Endothelial cell of umbilical vein (primary cell): Measurements from ENCODE around the gene ZNF77. TPM values are rescaled to one million over a fixed set of nuclear protein-coding genes. Genes with fewer than 3 reads are reported as not detected.
"Not testable (repeated sequence)": the region's sequence is repeated elsewhere in the genome, so short reads cannot be mapped to it uniquely, and the experiment has no call there.

ENCODE experiments used
- BruUV-seq: library from RNA; stranded (reverse); fragments of 400-500 nt; replicated peaks from 2 replicates; lab custom pipeline; 2021; lab: Mats Ljungman, UMichigan
- CTCF ChIA-PET: fragments of 300-600, 350-600 bp; sonication (Branson Sonifier 250); formaldehyde crosslinking; loops from one replicate; lab custom pipeline; 2021; ENCODE audit warnings: antibody characterized with exemption, inconsistent platforms; lab: Charles Lee
- POLR2A ChIA-PET: fragments of 300-600, 350-600 bp; sonication (Branson Sonifier 250); formaldehyde crosslinking; loops from one replicate; lab custom pipeline; 2021; ENCODE audit warnings: antibody characterized with exemption, inconsistent platforms; lab: Charles Lee
- DNase-seq: peaks from one replicate; pipeline ENCODE4 v3.0.0-alpha.2; 2011; ENCODE audit warnings: low read depth, low spot score
- FAIRE-seq: peaks from 2 replicates; lab custom pipeline; 2011; peaks lifted over from hg19 to GRCh38; lab: Jason Lieb, UNC
- H2AFZ ChIP-seq: 2 replicates; pipeline ENCODE4 v1.6.0; 2012; ENCODE audit warnings: low read depth, low read length, control low read depth, inconsistent platforms
- H3K27ac ChIP-seq: 2 replicates; pipeline ENCODE4 v1.5.1; 2011; ENCODE audit warnings: low read depth, mild to moderate bottlenecking, control low read depth, low read length, moderate library complexity; ENCODE audit not compliant: insufficient read depth
- H3K27me3 ChIP-seq, 2 experiments: 2 replicates each; pipeline versions ENCODE4 v1.6.0 to v1.6.1; 2011; ENCODE audit warnings: low read length in 2 of 2, mixed read lengths in 1 of 2; ENCODE audit not compliant: control insufficient read depth in 2 of 2, insufficient read depth in 2 of 2
- H3K36me3 ChIP-seq, 2 experiments: 2 replicates in 1 of 2; 3 replicates in 1 of 2; pipeline ENCODE4 v1.5.1; 2011; ENCODE audit warnings: low read length in 2 of 2, mild to moderate bottlenecking in 1 of 2, moderate library complexity in 1 of 2; ENCODE audit not compliant: control insufficient read depth in 2 of 2, insufficient read depth in 2 of 2; ENCODE audit errors: extremely low read depth in 1 of 2
- H3K4me1 ChIP-seq: 3 replicates; pipeline ENCODE4 v1.5.1; 2011; ENCODE audit warnings: mild to moderate bottlenecking, low read length; ENCODE audit not compliant: control insufficient read depth, insufficient read depth; ENCODE audit errors: extremely low read depth
- H3K4me2 ChIP-seq: 2 replicates; pipeline ENCODE4 v1.6.1; 2011; ENCODE audit warnings: low read length, control low read depth, mixed read lengths; ENCODE audit not compliant: insufficient read depth
- H3K4me3 ChIP-seq, 3 experiments: fragments of 200-600 bp in 1 of 3; sonication (generic), shearing (Covaris generic) in 1 of 3; replicated peaks in 1 of 3; 2 replicates each; pipeline ENCODE4 v1.5.1; 2011 to 2016; ENCODE audit warnings: control low read depth in 3 of 3, low read length in 3 of 3, mild to moderate bottlenecking in 2 of 3, inconsistent platforms in 1 of 3, low read depth in 1 of 3, moderate library complexity in 1 of 3; ENCODE audit not compliant: insufficient read depth in 1 of 3
- H3K79me2 ChIP-seq: 2 replicates; pipeline ENCODE4 v1.6.0; 2012; ENCODE audit warnings: low read length, inconsistent platforms; ENCODE audit not compliant: control insufficient read depth, insufficient read depth
- H3K9ac ChIP-seq: replicated peaks from 2 replicates; pipeline ENCODE3; 2011; ENCODE audit warnings: low read length, control low read depth; ENCODE audit not compliant: insufficient read depth; ENCODE audit errors: extremely low read depth
- H3K9me1 ChIP-seq: replicated peaks from 3 replicates; pipeline ENCODE4 v1.6.0; 2011; ENCODE audit warnings: mild to moderate bottlenecking, low read length; ENCODE audit not compliant: control insufficient read depth, insufficient read depth; ENCODE audit errors: extremely low read depth
- H3K9me3 ChIP-seq: replicated peaks from 2 replicates; pipeline ENCODE4 v1.5.1; 2012; ENCODE audit warnings: low read length, inconsistent platforms; ENCODE audit not compliant: control insufficient read depth, insufficient read depth
- H4K20me1 ChIP-seq: replicated peaks from 2 replicates; pipeline ENCODE3; 2011; ENCODE audit warnings: mild to moderate bottlenecking, low read length; ENCODE audit not compliant: control insufficient read depth, insufficient read depth; ENCODE audit errors: extremely low read depth
- EZH2 ChIP-seq: IDR thresholded peaks from 2 replicates; pipeline ENCODE4 v1.6.1; 2012; ENCODE audit warnings: borderline replicate concordance, low read depth, mild to moderate bottlenecking, moderate library complexity, low read length, inconsistent platforms; ENCODE audit not compliant: severe bottlenecking
- MYC ChIP-seq: IDR thresholded peaks from one replicate; pipeline ENCODE4 v1.6.1; 2011; ENCODE audit warnings: mild to moderate bottlenecking, low read depth, low read length
- POLR2AphosphoS5 ChIP-seq: IDR thresholded peaks from 2 replicates; pipeline ENCODE4 v1.6.1; 2012; ENCODE audit warnings: low read depth, mild to moderate bottlenecking, control low read depth, low read length, moderate library complexity; ENCODE audit not compliant: insufficient read depth
- dilution Hi-C: fragments of 300-500 bp; cut with MboI; formaldehyde crosslinking; loops from one replicate; pipeline ENCODE4 v1.15.0; 2019; ENCODE audit warnings: low sequenced_read_pairs; ENCODE audit not compliant: extremely low pct_ligation_motif_present
- intact Hi-C: fragments of 100-400 bp; cut with micrococcal nuclease; formaldehyde crosslinking; loops from one replicate; pipeline ENCODE4 v1.10.0; 2022
- polyA plus RNA-seq, 4 experiments: library from polyadenylated mRNA; depleted of rRNA in 3 of 4; stranded (reverse) in 3 of 4; unstranded in 1 of 4; fragments of >200 nt; gene quantifications; 2 replicates each; pipeline versions ENCODE4 v1.2.1 to v1.2.3, GENCODE V29; 2011 to 2012; ENCODE audit warnings: missing spikeins in 1 of 4
- total RNA-seq: library from RNA; stranded (reverse); gene quantifications from 2 replicates; pipeline ENCODE4 v1.2.3, GENCODE V29; 2021

ZNF77 gene
- total and polyA plus RNA-seq, 2 donors (not counting 3 experiments of a cell fraction or from before 2014, with no cell fraction given), result 5.9 to 10.2 TPM

GRCh38 chr19:2967972-2968371 is 23.2 kb upstream of the ZNF77 start:
- no TSS peak for BruUV-seq
- no peaks in the 10 kb centered on the region for H3K27me3 ChIP-seq
- TF ChIP-seq POLR2AphosphoS5 (no peak), EZH2 (no peak)
- H3K27ac ChIP-seq, result no peak overlapping the region
- H4K20me1 ChIP-seq, result no peaks in the 10 kb centered on the region
- H3K79me2 ChIP-seq, result no peaks in the 10 kb centered on the region
- no peaks in the 10 kb centered on the region for H3K9me1 ChIP-seq
- dilution Hi-C loops (no loop called here), intact Hi-C loops (loop anchor here (2.0 kb wide), 1 partner anchor 15 kb away; no protein-coding TSS in a partner anchor)
- H3K9ac ChIP-seq, result no peak overlapping the region
- no peaks in the 10 kb centered on the region for H3K9me3 ChIP-seq
- no peak overlapping the region for H3K4me2 ChIP-seq
- CTCF ChIA-PET, result interaction anchor here (1.0 to 3.3 kb wide), 5 partner anchors 10 to 136 kb away, joined by 3 to 27 read pairs (median 5); no protein-coding TSS in a partner anchor
- H2AFZ ChIP-seq, result no peak overlapping the region
- FAIRE-seq, result no peak
- DNase-seq, result no peak
- H3K4me3 ChIP-seq, result no peak overlapping the region
- POLR2A ChIA-PET, result no interaction called here
- H3K4me1 ChIP-seq, result peaks cover 23% of the 10 kb centered on the region
- H3K36me3 ChIP-seq, result no peaks in the 10 kb centered on the region

GRCh38 chr19:2964874-2965273 is 20.1 kb upstream of the ZNF77 start:
- no peak for FAIRE-seq
- intact Hi-C loops, result no loop called here

GRCh38 chr19:2963631-2964030 is 18.9 kb upstream of the ZNF77 start:
- H3K4me1 ChIP-seq, H2AFZ ChIP-seq, H3K79me2 ChIP-seq, FAIRE-seq, H3K9ac ChIP-seq, dilution Hi-C loops, H3K36me3 ChIP-seq, H3K4me2 ChIP-seq, BruUV-seq, H3K4me3 ChIP-seq, H3K9me3 ChIP-seq, H3K27ac ChIP-seq, H4K20me1 ChIP-seq, intact Hi-C loops, POLR2A ChIA-PET, H3K9me1 ChIP-seq, H3K27me3 ChIP-seq, DNase-seq: not testable (repeated sequence)
- CTCF ChIA-PET, result interaction anchor here (1.4 to 11.0 kb wide), 7 partner anchors 12 to 247 kb away, joined by 5 to 200 read pairs (median 9); no protein-coding TSS in a partner anchor

More at GRCh38 chr19:2964874-2965273, 20.1 kb upstream of the ZNF77 start:
- H3K27ac ChIP-seq, result no peak overlapping the region
- peaks cover 7% of the 10 kb centered on the region for H3K4me1 ChIP-seq
- H3K9ac ChIP-seq, result no peak overlapping the region
- ChIA-PET POLR2A (no interaction called here), CTCF (interaction anchor here (1.1 to 11.0 kb wide), 5 partner anchors 14 to 165 kb away, joined by 3 to 200 read pairs (median 9); no protein-coding TSS in a partner anchor)
- H3K4me3 ChIP-seq, result no peak overlapping the region
- no peaks in the 10 kb centered on the region for H3K27me3 ChIP-seq
- H3K79me2 ChIP-seq, result no peaks in the 10 kb centered on the region
- H3K4me2 ChIP-seq, result no peak overlapping the region
- BruUV-seq, result no TSS peak
- no peaks in the 10 kb centered on the region for H3K9me3 ChIP-seq
- H3K36me3 ChIP-seq, result no peaks in the 10 kb centered on the region
- DNase-seq, result no peak
- H4K20me1 ChIP-seq, result no peaks in the 10 kb centered on the region
- TF ChIP-seq MYC, result no peak
- H3K9me1 ChIP-seq, result no peaks in the 10 kb centered on the region
- dilution Hi-C loops, result no loop called here
- H2AFZ ChIP-seq, result no peak overlapping the region
